GM18498 (cell line): ENCODE data around the gene ARHGEF25.
"Not testable (repeated sequence)": the region's sequence is repeated elsewhere in the genome, so short reads cannot be mapped to it uniquely, and the experiment has no call there.

ENCODE experiments used
- ATAC-seq: cut with Tn5 transposase; IDR thresholded peaks from one replicate; pipeline ENCODE4 v1.9.1; 2021; ENCODE audit warnings: mild to moderate bottlenecking, moderate library complexity; ENCODE audit not compliant: unreplicated experiment

The ARHGEF25 gene

DNA sequence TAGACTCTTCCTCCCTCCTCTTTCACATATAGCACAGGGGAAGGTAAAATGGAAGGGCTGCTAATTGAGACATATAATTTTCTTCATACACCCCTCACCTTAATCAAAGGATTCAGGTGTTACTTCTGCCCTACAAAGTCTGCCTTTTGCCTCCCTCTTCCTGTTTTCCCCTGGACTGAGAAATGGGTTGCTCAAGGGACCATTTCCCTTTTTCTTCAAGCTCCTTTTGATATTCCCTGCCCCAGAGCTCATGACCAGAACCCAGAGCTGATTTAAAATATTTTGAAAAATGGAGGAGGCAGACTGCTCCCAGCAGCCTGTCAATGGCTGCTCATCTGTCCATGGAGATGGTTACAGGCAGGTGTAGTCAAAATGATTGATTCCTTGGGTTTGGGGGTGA is 26.5 kb upstream of the ARHGEF25 start:
- ATAC-seq: no peak

DNA sequence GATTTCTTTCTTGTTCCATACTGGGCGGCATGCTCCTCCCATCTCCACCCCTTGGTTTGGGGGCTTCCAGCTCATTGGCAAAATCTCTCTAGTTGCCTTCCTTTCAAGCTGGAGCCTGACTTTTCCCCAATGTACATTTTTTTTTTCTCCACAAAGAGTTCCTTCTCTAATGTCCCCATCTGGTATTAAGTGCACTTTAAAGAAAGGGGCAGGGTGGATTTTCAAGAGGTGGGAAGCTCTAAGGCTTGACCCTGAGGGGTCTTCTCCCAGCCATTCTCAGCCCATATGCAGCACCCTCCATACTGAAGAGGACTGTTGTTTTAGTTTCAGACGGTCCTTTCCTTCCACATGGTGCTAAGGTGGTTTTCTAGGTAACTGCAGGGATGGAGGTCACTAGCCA is 26.1 kb upstream of the ARHGEF25 start:
- ATAC-seq: no peak

DNA sequence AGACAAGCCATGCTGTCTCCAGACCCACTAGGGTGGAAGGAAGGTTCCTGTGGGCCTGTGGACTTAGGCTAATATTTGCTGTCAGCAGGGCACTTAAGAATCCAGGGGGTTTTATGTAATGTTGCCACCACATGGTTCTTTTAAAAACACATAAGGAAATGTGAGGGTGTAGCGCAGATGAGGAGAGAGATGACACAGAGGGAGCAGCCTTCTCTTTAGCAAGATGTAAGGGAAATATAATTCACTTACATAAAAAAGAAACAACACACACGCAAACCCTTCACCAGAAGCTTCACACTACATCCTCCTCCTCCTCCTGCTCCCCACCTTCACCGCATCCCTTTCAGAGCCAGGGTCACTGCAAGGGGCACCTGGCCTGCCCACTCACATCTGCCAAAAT is 25.1 kb upstream of the ARHGEF25 start:
- ATAC-seq: no peak

DNA sequence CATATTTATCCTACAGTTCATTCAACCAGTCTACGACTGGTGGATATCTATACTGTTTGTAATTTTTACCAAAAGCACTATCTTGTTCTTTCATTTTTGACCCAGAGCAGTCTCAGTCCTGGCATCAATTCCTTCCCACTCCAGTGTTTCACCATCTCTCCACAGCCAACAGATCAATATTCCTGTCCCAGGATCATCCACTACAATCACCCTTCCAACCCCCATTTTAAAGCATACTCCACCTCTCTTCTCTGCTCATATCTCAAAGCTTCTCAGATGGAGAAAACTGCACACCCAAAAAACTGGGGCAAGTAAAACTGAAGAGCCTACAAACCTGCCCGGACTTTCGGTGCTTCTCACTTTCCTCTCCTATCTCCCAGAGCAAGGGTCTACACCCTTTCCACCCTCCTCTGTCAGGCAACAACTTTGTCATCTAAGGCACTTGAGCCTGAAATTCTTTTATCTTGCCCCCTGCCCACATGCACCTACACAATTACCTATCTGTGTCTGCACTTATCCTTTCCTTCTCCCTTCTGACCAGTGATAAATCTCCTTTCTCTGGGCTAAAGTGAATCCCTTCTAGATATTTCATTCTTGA is 24.3 kb upstream of the ARHGEF25 start:
- ATAC-seq: no peak

DNA sequence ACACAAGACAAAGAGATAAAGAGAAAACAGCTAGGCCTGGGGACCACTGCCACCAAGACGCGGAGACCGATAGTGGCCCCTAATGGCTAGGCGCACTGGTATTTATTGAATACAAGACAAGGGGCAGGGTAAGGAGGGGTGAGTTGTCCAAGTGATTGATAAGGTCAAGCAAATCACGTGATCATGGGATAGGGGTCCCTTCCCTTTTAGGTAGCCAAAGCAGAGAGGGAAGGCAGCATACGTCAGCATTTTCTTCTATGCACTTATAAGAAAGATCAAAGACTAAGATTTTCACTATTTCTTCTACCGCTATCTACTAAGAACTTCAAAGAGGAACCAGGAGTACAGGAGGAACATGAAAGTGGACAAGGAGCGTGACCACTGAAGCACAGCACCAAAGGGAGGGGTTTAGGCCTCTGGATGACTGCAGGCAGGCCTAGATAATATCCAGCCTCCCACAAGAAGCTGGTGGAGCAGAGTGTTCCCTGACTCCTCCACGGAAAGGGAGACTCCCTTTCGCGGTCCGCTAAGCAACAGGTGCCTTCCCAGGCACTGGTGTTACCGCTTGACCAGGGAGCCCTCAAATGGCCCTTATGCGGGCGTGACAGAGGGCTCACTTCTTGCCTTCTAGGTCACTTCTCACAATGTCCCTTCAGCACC is 22.2 kb upstream of the ARHGEF25 start:
- not testable (repeated sequence) for ATAC-seq

DNA sequence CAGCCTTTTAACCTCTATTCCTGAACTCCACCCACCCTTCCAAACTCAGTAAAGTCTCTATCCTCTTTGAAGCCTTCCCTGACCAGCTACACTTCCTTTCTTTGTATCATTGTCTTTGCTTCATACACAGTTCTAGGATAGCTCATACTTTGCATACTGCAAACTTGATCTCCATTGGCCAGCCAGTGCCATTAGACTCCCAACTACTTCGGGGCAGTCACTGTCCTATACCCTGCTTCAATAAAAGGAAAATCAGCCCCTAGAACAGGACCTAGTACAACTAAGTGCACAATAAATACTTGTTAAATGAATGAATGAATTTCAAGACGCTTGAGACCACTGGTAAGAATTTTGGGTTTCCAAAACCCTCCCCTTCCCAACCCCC is 20.8 kb upstream of the ARHGEF25 start:
- ATAC-seq: no peak

DNA sequence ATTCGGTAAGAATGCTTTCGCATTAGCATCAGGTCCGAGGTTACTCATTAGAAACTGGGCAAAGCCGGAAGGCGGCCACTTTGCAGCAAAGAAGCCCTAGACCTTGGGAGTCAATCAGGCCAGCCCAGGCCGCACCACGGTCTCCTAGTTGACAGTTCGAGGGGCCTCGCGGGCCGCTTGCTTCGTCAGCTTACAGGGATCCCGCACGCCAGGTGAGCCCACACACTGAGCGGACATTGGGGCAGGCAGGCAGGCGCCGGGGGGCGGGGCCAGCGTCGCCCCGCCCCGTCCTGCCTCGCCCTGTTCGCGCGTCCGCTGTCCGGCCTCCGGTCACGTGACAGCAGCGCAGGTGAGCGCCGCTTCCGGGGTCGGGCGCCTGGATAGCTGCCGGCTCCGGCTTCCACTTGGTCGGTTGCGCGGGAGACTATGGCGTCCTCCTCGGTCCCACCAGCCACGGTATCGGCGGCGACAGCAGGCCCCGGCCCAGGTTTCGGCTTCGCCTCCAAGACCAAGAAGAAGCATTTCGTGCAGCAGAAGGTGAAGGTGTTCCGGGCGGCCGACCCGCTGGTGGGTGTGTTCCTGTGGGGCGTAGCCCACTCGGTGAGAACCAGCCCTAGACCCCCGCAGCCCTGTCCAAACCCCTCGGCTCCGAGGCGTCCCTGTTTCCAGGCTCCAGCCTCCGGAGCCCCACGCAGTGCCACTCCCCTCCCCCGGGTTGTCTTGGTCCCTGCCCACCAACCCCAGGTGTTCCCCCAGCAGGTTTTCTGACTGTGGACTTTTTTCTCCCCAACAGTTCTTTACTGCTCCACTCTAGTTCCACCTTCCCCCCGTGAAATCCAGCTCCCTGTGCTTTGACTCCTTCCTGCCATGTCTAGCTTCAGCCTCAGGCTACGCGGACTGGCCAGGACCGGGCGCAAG is 20.1 kb upstream of the ARHGEF25 start, which contains the start of gene PIP4K2C:
TSS of gene PIP4K2C (plus strand) at position 329 of the 918 bp plus-strand sequence. CDS start at position 427, 98 bp downstream.
- ATAC-seq: peak; percentile 95

DNA sequence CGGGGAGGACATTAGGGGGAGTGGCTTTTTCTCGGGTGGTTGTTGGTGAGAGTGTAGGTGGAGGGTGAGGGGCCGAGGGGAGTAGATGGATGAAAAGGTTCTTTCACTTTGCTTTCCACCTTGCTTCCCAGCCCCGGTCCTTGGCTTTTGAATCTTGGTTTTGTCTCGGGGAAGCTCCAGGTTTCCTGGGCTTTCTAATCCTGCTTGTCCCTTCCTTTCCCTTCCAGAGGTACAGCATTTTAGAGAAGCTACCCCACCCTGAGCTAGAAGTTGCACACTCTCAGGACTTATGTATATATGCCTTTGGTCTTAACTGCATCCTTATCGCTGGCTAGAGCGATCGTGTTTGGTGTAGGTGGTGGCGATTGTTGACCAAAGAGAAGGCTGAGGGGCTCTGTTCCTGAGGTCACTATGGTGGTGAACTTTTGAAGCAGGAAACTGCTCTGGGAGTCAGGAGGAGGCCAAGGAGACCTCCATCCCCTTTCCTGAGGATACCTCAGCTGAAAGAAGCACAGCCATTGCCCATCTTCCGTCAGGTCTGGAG is 19.4 kb upstream of the ARHGEF25 start:
- peak; percentile 3 for ATAC-seq

DNA sequence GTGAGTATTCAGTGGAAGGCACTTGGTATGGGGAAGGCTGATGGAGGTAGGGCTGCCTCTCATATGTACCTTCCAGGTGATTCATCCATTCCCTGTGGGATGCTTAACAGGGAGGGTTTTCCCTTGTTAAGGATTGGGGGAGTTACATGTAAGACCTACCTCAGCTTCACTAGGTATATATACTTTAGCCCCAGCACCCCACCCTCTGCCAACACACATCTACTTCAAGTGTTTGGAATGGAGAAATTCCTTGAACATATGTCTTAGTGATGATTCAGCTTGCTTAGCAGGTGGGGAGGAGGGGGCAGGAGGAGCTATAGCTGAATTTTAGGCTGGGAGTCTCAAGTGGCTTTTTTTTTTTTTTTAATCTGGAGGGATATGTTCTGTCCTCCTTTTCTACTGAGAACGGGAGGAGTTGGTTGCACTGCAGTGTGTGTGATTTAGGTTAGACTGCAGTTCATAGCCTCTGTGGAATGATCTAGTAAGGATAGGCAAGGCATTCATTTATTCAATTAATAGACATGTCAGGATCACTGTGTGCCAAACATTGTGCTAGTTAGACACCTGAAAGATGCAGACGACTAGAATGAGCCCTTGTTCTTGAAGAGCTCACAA is 18.6 kb upstream of the ARHGEF25 start:
- ATAC-seq: no peak

DNA sequence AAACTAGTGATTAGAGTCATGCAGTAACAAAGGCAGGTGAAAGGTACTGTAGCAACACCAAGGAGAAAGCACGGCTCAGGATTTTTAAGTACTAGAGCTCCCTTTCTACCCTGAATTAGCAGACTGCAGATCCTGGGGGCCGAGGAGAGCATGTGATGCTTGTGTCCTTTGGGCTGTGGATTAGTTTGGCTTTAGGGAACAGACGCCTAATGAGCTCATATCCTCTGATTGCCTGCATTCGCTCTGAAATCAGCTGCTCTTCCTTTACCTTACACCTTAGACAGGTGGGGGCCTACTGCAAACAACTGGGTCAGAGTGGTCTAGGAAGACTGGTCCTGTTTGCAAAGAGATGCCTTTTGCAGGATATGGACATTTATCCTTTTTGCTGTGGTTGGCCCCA is 18.0 kb upstream of the ARHGEF25 start:
- no peak for ATAC-seq

DNA sequence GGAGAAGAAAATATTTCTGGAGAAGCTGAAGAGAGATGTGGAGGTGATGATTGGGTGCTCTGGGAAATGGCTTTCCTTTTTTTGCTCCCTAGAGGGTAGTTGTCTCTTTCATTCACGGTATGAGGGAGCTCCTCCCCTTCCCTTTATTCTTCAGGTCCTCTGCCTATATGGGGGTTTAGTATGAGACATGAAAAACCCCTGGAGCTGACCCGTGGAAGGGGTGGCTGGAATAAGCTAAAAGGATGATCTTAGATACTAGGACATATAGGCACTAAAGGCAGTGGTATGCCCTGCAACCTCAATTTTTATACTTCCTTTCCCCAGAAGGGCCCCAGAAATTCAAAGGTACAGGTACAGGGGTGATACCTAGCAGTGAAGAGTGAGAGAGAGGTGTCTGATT is 10.8 kb upstream of the ARHGEF25 start:
- no peak for ATAC-seq

DNA sequence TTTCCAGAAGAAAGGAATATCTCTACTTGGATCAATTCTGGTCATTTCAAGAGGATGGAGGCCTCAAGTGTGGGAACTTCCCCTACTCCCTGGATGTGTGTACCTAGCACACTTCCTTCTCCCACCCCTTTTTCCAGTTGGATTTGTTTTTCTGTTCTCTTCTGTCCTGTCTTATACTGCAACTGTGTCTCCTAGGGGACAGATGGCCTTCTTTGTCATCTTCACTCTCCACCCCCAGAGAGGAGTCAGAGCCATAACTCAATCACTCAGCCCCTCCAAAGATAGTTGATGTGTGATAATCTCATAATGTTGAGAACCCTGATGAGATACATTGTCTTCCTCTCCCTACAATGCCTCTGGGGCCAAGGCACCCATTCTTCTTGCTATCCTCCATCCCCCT is 8.7 kb upstream of the ARHGEF25 start:
- ATAC-seq: no peak

DNA sequence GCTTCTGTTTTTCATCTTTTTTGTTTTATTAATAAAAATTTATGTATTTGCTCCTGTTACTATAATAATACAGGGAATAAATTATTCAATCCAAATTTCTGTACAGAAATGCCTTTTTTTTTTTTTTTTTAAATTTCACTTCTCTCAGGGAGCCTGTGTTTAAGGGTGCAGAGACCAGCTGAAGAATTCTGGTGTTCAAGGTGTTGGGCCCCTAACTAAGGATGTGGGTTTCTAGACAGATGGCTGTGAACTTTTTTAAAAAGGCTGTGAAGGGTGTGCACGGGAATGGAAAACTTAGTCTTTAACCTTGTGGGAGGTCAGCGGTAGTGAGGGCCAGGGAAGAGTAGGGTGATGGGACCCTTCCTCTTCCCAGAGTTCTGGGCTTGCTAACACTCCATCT is 7.9 kb upstream of the ARHGEF25 start:
- ATAC-seq: no peak

DNA sequence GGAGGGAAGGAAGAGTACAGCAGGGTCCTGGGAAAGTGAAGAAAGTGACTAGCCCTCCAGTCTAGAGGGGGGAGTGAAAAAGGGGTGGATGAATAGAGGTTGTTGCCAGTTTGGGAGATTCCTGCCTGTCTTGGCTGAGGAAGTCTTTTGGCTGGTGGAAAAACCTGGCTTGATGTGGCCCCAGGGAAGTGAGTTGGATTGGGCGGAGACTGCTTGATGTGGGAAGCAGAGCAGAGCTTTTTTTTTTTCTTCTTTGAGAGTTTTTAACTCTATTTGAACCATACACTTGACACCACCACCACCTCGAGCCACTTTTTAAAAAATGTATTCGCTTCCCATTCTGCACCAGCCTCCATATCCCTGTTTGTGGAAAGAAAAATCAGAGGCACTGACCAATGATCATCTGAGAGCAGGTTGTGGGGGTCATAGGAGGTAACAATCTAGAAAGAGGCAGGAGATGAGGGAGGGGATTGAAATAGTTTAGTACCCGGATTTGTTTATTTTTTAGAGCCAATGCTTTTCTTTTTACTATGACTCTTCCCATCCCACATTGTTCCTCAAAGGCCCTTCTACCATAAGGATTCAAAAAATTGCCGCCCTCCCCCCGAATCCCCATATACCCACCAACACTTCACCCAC is 7.3 kb upstream of the ARHGEF25 start:
- ATAC-seq: no peak

DNA sequence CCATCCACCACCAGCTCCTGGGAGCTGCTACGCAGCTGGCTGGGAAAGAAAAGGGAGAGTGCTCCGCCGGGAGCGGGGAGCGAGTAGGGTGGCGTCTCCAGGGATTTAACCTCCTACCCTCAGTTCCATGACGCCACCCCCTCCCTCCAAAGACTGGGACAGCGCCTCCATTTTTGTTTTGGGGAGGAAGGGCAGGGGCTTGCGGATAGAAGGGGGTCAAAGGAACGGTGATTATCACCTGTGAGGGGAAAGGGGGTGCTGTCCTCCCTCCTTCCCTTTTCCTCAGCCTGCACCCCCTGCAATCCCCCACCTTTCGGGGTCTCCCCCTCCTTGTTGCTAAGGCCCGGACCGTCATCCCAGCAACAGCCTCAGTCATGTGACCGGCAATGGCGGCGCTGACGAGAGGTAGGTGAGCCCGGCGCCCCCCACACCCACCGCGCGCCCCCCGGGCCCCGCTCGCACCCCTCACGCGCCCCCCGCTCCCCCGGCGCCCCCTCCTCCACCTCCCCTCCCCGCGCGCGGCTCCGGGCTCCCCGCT is 6.7 kb upstream of the ARHGEF25 start, which contains the start of gene DTX3:
TSS of gene DTX3 (plus strand) at position 371 of the 538 bp plus-strand sequence. CDS start 1,694 bp downstream, outside the sequence.
- peak; percentile 61 for ATAC-seq

DNA sequence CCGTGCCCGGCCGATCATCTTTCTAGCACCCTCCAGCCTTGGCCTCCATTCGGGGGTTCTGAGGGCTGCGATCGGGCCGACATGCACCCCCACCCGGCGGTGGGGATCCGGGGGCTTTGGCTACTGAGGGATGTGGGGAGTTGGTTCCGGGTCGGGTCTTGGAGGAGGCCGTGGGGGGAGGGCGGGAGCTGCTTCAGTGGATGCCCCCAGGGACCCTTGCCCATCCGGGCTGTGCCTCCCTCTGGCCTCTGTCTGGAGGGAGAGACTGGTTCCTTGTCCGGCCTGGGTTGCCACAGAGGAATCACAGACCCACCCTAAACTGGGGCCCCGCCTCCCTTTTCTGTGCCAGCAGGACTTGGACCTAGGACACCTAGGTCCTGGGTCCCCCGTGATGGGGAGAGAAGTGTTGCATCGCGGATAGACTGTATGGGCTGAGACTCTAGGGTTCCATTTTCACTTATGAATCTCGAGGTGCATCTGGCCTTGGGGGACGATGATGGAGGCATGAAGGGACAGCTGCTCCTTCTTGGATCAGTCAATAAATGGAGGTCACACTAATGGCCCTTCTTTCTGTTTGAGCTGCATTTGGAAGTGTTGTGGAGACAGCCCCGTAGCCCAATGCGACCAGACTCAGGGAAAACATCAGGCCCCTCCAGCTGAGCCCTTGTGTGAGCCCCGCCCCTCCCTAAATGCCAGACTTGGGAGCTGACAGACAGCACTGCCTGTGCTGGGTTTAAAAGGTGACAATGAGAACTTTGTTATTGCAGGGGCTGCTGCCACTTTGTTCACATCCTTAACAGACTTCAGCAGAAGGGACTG is 6.0 kb upstream of the ARHGEF25 start:
- ATAC-seq: peak; percentile 31

DNA sequence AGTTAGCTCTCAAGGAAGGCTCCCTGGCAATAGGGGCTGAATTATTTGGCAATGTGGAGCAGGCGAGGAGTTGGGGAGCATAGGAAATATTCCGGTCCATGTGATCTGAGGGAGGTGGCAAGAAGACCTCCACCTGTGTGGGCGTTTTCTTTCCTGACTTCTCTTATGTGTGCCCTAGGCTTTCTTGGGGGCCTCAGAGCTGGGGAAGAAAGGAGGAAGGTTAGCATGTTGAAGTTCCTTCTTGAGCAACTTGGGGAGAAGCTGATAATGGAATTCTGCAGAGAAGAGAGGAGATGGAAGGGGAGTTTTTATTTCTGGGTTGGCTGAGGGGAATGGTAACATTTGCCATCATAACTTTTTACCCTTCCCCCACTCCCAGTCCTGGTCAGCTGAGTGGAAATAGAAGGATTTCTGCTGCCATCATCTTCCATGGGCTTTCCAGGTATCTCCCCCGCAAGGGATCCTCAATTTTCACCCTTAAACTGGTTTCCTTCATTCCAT is 5.4 kb upstream of the ARHGEF25 start:
- no peak for ATAC-seq

DNA sequence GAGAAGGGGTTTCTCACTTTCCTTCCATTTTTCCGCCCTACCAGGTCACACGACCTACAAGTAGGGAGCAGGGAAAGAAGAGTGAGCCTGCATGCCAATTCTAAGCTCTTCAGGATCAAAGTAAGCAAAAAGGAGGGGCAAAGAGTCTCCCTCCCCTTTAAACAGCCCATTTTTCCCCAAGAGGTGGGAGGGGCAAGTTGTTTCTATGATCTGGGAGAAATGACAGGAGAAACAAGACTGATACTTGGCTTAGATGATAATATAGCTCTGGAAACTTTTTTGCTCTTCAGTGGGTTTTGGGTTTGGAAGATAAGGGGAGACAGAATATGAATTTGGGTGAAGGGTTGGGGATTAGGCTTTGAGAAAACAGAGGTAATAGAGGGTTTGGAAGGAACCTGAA is 4.8 kb upstream of the ARHGEF25 start:
- ATAC-seq: no peak

DNA sequence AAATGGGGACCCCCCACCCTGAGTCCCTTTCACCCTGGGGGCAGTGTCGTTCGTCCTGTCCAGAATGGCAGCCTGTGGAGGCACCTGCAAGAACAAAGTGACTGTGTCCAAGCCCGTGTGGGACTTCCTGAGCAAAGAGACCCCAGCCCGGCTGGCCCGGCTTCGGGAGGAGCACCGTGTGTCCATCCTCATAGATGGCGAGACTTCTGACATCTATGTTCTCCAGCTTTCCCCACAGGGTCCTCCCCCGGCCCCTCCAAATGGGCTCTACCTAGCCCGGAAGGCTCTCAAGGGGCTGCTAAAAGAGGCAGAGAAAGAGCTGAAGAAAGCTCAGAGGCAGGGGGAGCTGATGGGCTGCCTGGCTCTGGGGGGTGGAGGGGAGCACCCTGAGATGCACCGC is 4.4 kb upstream of the ARHGEF25 start:
- no peak for ATAC-seq
